Measurements from ENCODE around the gene CXCR6. TPM values are rescaled to one million over a fixed set of nuclear protein-coding genes. Genes with fewer than 3 reads are reported as not detected.

Gene CXCR6
- total and polyA plus RNA-seq, 2 of the 13 experiments (the other 11 are each of a cell fraction or from before 2014, with no cell fraction given): not detected

GRCh38 chr3:45931496-45931895, 11.8 kb upstream of the CXCR6 start:
- H2AFZ ChIP-seq (ENCODE audit: low read length): no peak overlapping the region
- no peaks in the 10 kb centered on the region for H3K4me1 ChIP-seq (ENCODE audit: insufficient read depth, low read length)
- FAIRE-seq (no peak), ATAC-seq (no peak), DNase-seq (ENCODE audit: low spot score) (no peak)
- TF ChIP-seq ZNF468 (CRISPR knock-in tag; IDR thresholded peaks at IDR 0.05) (no peak), MTA3 (CRISPR knock-in tag; IDR thresholded peaks at IDR 0.05) (no peak), IRX3 (CRISPR knock-in tag; IDR thresholded peaks at IDR 0.05; ENCODE audit: borderline replicate concordance, low read depth) (no peak), ZNF580 (CRISPR knock-in tag; IDR thresholded peaks at IDR 0.05; ENCODE audit: borderline replicate concordance, low read depth) (no peak), KLF16 (CRISPR knock-in tag; IDR thresholded peaks at IDR 0.05) (no peak), SALL2 (CRISPR knock-in tag; IDR thresholded peaks at IDR 0.05) (no peak), NR2F1 (CRISPR knock-in tag; IDR thresholded peaks at IDR 0.05) (no peak), ZNF138 (CRISPR knock-in tag; IDR thresholded peaks at IDR 0.05; ENCODE audit: low read depth) (no peak), SRSF4 (IDR thresholded peaks at IDR 0.05; ENCODE audit: low read depth, low read length, poor library complexity, severe bottlenecking) (no peak), SRSF1 (optimal IDR thresholded peaks at IDR 0.05; ENCODE audit: low read depth, low read length) (no peak), ZNF136 (CRISPR knock-in tag; IDR thresholded peaks at IDR 0.05; ENCODE audit: low read depth) (no peak), ZNF674 (CRISPR knock-in tag; IDR thresholded peaks at IDR 0.05; ENCODE audit: low read depth) (no peak), ZNF256 (CRISPR knock-in tag; conservative IDR thresholded peaks at IDR 0.05) (no peak), NCOR1 (IDR thresholded peaks at IDR 0.05; ENCODE audit: borderline replicate concordance, low read length) (no peak), NFYB (CRISPR knock-in tag; IDR thresholded peaks at IDR 0.05) (no peak)
- ChIA-PET CTCF (ENCODE audit: low intra/inter-chr PET ratio, low total read pairs) (no interaction called here), POLR2A (no interaction called here)
- intact Hi-C loops (cut with micrococcal nuclease; ENCODE audit: unreplicated experiment): no loop called here
- no peak overlapping the region for H3K9ac ChIP-seq (ENCODE audit: insufficient read depth, low read depth, low read length)
- H3K79me2 ChIP-seq (ENCODE audit: insufficient read depth, low read length): no peaks in the 10 kb centered on the region
- H3K4me2 ChIP-seq (ENCODE audit: low read depth, low read length): no peak overlapping the region
- BruUV-seq (replicated peaks): no TSS peak
- H4K20me1 ChIP-seq (ENCODE audit: insufficient read depth, low read length): no peaks in the 10 kb centered on the region
- H3K27me3 ChIP-seq (ENCODE audit: control insufficient read depth in 1 of 2, insufficient read depth in 2 of 2, low read length in 2 of 2): no peaks in the 10 kb centered on the region
- WGBS (ENCODE audit: low lambda C conversion rate): 91% methylated on average over 6 of the region's 6 CpGs
- H3K36me3 ChIP-seq (replicated peaks in 1 of 2; ENCODE audit: control insufficient read depth in 1 of 2, insufficient read depth in 2 of 2, low read length in 2 of 2): peaks cover 19 to 93% of the 10 kb centered on the region in 2 experiments
- no peak overlapping the region for H3K27ac ChIP-seq (ENCODE audit: extremely low read length, insufficient read depth, low read length)
- H3K4me3 ChIP-seq (replicated peaks in 1 of 3; ENCODE audit: insufficient read depth in 1 of 3, low read depth in 2 of 3, low read length in 3 of 3): no peak overlapping the region
- in situ Hi-C loops (cut with HindIII; ENCODE audit: extremely low pct_ligation_motif_present, low pct_unique_long_range_greater_than_20kb): no loop called here
- no peaks in the 10 kb centered on the region for H3K9me3 ChIP-seq (ENCODE audit: low read length)
